Dedifferentiated amniotic fluid mesenchymal stem cell (primary cell): Measurements from ENCODE around the gene RAB11FIP5.
A peak's percentile ranks its signal among the peaks of the same experiment; 100 is the strongest.

Experiments used
- DNase-seq: peaks from one replicate; pipeline ENCODE4 v3.0.0-alpha.2; 2016; ENCODE audit errors: extremely low spot score

Gene RAB11FIP5

DNA sequence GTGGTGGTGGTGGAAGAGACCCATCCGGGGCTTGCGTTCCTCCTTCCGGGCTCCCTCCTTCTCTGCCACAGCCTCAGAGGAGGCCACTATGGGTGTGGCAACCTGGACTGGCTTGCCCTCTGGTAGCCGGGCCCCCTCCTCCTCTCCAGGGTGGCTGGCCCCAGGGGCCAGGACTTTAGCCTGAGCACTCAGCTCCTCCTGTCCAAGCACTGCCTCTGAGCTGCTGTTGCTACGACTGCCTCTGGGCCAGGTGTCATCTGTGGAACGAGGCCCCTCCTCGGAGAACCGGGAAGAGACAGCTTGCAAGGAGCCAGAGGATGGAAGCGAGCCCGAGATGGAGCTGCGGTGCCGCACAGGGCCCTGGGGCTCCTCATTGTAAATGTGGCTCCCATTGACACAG is 24.5 kb downstream of the RAB11FIP5 start:
- DNase-seq, result no peak

DNA sequence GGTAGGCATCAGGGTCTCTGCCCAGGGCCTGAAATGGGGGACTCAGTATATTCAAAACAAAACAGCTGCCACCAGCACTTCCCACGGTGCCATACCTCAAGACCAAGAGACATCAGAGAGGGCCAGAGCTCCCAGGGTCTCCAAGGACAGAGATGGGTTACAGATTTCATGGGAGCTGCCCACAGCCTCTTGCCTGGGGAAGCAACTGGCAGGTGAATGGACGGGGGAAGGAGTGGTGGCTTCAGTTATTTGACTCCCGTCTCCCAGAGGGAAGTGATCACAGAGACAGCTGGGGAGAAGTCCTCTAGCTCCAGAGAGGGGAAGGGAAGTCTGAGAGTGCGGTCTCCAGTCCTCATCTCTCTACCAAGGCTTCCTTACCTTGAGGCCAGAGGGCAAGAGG is 25.4 kb downstream of the RAB11FIP5 start:
- DNase-seq, result no peak

DNA sequence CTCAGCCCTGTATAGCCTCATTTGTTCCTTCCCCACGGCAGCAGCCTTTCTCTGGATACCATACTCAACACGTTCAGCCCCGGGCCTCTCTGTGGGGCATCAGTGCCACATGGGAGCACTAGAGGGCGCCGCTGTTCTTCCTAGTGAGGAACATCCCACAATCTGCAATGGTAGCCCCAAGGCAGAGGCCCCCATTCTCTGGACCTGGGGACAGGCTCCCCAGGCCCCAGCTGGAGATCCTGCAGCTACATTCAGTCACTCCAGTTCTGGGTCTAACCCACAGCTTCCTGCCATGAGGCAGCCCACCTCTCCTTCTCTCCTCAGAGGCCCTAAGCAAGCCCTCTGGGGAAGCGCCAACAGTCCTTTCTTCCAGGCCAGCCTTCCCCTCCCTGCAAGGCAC is 27.1 kb downstream of the RAB11FIP5 start:
- peak; percentile 82 for DNase-seq

DNA sequence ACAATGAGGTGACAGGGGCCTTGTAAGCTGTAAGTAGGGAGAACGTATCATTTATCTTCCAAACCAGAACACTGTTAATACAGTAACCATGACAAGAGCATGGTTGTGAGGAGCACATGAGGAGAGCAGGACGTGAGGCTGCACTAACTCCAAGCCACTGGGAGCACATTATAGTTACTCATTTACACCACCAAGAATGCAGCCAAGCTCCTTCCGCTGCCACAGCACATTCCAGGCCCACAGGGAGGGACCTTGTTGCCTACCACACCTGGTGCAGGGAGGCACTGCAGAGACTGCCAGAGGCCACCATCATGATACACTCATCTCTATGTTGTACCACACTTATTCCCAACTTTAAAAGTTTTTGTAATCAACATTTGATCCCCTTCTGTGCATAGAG is 27.8 kb downstream of the RAB11FIP5 start:
- no peak for DNase-seq

DNA sequence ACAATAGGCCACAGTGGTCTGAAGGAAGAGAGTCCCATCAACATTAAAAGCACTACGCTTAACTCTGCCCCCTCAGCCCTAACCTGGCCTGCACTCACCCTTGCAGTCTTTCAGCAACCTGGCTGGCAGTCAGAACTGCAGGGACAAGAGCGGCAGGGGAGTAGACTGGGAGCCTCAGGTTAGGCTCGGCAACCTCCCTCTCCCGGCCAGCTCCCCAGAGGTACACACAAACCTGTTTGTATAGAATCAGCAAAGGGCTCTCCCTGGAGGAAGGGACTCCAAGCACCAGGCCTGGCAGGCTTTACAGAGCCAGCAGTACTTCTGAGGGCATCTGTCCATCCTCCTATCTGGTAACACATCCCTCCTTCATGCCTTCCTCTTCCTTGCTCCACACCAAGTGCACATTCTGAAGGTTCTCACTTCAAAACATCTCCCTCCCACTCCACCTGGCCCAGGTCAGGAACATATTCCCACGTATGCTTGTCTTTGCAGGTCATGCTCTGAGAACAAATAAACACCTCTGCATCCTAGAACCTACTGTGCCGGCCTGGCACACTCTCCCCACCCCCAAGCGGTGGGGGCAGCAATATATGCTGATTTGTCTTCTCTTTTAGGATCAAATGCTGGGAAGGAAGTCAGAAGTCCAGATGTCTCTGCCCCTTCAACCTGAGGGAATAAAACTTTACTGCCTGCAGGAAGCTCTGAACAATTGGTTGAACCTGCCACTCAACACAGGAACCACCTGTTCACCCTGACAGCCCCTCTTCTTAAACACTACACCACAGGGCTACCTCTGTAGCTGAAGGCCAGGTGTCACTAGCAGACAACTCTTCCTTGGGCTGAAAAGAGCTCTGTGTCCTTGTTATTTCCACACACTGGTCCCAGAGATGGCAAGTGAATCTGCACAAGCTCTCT is 28.6 kb downstream of the RAB11FIP5 start:
- no peak for DNase-seq

DNA sequence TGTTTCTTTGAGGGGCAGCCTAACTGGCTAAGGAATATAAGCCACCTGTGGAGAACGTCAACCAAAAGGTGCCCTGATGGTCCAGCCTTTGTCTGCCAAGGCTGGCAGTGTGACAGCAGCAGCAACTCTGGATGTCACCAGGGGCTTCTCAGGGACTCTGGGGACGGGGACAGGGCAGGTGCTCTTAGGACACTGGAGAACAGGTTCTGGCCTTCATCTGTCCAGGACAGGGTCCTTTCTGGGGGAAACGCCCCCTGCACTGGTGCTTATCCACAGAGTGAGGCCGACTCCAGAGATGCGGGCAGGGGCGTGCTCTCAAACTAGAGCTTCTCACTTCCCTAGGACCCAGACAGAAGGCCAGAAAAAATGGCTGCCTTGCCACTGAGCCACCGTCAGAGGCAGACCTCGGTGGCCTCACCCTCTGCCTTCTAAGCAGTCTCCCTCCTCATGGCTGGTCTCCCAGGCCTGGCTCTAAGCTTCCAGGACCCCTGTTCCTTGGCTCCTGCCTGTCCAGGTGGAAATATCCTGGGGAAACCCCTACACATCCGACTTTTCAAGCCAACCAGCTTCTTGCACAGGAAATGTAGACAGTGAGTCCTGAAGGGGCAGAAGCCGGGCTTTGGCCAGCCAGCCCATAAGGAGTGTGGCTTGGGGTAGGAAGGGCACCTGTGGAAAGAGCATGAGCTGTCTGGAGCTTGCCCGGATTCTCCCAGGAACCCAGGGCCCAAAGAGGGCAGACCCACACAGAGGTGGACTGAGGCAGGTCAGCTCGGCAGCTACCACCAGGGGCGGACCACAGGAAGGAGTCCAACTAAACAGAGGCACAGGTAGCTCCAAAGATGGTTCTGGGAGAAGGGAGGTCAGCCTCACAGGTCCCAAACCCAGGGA is 30.0 kb downstream of the RAB11FIP5 start:
- DNase-seq, result no peak

DNA sequence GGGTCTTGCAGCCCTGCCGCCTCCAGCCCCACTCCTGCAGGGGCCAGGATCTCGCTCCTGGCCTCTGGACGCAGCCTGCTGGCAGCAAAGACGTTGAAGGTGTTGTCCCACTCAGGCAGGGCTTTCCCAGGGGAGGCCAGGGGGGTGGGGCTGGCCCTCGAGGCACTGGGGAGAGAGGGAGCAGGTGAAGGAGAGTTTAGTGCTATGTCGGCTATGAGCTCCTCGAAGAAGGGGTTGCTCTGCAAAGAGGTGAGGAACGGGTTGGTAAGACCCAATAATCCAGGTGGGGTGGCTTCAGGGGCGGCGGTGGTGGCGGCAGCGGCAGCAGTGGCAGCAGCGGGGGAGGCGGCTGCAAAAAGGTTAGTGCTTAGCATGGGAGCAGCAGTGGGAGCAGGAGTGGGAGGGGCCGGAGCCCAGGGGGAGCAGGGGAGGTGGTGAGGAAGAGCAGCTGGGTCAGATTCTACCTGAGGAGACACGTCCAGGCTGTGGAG is 31.5 kb downstream of the RAB11FIP5 start:
- no peak for DNase-seq

DNA sequence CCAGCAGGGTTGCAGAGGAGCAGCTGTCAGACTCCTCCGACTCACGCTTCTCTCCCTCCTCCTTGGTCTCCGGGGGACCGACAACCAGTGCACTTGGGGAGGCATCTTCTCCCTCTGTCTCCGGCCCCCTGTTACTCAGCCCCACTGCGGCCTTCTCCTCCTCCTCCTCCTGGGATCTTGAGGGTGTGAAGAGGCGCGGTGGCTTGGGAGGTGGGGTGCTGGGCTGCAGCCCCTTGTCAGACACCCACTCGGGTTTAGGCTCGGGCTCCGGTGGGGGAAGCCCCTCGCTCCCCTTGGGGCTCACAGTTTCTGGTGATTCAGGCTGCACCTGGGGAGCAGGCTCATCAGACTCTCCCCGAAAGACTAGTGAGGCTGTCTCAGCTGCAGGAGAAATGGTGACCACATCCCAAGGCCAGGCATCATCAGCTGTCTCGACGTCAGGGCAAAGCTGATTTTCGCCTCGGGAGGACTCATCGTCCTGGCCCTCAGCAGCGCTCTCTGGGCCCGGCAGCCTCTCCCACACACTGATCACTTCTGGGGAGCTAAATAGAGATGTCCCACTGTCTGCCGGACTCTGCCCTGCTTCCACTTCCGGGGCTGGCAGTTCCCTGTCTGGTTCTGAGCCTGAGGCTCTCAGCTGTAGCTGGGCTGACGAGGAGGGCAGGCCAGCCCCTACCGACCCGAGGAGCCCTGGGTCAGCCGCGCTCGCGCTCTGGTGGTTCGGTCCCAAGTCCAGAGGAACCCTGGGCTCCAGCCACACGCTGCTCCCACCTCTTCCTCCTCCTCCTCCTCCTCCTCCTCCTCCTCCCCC is 32.2 kb downstream of the RAB11FIP5 start:
- no peak for DNase-seq

DNA sequence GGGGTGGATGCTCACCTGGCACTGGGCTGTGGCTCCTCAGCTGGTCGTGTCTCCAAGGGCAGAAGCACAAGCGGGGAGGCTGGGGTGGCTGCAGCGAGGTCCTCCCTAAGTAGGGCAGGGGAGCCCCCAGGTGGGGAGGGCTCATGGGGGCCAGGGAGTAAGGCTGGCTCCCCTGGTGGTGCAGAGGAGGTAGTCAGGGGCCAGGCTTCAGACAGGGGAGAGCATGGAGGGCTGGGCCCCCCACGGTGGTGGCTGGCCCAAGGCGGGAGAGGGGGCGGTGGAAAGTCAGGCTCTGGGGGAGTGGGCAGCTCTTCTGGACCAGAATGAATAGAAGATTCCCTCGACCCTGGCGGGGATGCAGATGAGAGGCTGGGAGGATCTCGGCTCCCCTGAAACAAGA is 33.1 kb downstream of the RAB11FIP5 start:
- DNase-seq, result no peak

DNA sequence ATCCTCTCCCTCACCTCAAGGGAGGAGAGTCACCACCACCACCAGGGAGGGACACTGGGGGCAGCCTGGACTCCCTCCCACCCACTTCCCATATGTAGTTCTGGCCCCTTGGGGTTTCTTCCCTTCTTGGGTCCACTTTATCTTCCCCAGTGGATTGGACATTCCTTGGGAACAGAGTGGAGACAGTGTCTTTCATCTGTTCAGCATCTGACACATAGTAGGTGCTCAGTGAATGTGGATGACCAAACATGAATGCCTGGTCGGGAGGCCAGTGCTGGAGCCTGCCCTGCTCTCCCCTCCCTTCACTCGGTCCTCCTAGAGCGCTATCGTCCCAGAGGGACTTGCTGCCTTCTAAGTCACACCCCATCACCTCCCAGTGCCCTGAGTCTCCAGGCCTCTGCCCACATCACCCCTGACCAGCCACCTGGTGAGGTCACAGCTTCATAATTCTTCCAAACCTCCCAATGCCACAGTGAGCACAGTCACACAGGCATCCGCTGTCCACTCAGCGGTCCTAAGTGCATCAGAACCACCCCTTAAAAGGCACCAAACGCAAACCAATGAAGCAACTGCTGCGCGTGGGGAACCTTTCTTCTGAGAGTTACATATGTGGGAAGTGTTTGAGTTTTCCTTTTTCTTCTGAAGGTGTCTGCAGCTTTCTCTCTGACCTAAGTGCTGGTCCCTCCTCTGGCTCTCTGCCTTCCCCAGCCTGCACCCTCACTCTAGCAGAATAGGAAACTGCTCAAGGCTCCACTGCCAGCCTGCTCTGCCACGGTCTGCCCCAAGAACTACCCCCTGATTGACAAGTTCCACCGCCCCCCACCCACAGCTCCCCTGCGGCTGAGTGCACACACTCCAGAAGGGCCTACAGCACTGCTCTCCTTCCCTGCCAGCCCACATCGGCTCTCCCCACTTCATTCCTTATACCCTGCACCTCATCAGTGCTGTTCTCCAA is 34.0 kb downstream of the RAB11FIP5 start:
- DNase-seq, result no peak

DNA sequence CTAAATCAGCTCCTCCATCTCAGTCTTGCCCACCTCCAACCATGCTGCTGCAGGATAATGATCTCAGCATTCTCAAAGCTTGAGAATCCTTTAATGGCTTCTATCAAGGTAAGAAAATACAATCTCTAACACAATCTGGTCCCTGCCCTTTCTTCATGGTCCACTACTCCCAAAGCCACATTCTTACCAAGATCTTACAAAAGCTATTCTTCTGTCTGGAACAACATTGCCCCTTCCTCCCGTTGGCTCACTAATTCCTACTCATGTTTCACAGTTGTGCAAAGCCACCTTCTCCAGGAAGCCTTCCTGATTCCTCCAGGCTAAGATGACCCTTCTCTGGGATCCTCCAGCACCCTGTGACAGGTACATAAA is 35.3 kb downstream of the RAB11FIP5 start:
- DNase-seq, result no peak

DNA sequence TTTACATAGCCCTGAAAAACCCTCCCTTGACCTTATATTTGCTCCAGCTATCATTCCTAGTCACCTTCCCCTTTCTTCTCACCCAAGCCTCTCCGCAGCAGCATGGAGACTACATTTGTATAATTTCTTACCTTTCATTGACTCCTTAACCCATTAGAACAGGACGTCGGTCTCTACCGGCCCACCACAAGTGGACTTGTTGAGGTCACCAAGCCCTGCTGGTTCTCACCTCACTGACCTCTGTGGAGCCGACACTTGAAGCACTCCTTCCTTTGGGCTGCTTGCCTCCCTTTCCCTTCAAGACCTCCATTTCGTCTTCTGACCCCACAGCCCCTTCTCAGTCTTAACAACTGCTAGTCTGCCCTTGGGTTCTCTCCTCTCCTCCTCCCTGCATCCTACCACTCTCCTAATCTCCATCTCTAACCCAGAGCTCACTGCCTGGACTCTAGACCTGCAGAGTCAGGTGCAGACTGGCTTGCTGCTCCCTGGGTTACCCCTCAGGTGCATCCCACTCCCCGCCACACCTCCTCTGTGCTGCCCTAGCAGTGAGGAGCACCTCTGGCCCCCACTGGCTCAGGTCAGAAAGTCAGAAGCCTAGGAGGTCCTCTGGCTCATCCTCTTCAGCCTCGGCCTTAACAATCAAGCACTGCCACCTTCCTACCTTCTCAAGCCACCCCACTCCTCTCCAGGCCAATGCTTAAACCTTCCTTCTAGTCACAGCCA is 35.9 kb downstream of the RAB11FIP5 start:
- DNase-seq, result no peak

DNA sequence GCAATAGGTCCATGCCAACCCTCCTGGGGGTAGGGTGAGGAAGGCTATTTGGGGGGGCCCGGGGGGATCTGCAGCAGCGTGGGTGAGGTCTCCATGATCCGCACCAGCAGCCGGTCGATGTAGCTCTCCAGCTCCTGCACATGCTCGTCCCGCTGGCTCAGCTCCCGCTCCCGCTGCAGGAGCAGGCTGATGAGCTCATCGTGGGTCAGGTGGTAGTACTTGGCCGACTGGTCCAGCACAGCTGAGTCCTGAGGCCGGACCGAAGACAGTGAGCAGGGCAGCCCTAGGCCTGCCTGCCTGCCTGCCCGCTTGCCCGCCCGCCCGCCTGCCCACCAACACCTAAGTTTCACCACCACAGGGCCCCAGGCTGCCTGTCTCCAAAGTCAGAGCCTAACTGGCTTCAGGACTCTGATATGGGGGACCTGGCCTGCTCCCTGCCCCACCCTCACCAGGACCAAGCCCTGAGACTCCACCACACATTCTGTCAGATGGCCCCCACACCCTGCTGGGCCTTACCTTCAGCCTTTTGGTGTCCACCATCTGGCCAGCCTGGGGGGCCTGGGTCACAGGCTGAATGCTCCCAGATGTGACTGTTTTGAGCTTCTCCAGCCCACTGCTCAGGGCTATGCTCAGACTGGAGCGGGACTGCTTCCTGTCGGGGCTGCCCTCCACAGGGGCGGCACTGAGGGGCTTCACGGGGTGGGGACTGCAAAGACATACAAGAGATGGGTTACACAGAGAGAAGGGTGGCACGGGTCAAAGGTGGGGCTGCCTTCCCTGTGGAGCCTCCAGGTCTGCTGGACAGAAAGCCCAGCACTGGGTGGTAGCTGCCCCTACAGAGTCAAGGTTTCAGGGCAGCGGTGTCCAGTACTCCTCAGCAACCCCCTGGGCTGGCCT is 37.0 kb downstream of the RAB11FIP5 start:
- no peak for DNase-seq

DNA sequence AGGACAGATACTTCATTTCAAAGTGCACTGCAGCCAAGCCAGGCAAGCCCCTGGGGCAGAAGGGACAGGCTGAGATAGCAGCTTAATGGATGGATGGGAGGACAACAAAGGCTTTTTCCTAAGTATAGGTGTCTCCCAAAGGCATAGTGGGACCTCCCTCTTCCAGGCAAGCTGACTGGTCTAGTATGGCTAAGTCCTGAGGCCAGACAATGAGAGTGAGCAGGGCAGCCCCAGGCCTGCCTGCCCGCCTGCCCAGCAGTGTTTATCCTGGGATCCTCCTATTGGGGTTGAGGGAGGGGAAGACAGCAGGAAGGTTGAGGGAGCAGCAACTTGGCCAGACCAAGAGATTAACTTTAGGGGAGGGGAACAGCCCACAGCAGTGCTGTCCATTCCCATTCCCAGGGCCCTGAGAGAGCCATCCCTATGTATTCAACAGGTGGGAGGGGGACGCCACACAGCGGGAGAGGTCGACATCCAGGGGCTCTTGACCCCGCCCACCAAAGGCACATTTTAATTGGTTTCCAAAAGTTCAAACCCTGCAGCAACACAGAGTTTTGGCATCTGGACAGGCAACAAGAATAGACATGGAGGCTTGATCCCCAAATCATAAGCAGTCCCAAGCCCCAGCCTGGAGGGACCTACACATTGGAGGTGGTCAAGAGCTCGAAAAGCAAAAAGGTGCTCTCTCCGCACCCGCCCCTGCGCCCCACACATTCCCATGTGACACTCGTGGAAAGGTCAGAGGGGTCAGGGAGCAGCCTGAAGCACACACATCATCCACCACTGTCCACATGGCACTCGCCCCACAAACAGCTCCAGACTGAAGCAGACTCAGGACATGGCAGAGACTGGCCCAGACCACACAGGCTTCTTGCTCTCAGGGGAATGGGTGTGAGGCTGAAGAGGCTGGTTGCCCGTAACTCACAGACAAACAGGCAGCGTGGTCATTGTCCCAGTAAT is 38.4 kb downstream of the RAB11FIP5 start:
- no peak for DNase-seq

DNA sequence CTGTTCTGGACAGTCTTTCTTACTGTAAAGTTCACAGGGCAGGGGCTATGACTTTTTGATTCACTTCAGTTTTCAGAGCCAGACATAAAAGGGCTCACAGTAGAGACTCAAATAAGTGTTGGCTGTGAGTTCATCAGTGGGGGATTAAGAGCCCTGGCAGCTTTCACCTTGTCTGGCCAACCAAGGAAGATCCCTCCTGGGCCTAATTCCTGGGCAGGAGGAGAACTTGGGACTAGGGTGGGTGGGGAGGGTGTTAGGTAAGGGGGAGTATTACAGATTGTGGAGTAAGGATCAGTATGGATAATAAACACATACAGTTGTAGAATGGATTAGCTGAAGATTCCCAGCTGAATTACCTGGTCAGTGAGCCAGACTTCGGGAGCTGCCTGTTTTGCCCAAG is 40.3 kb downstream of the RAB11FIP5 start:
- no peak for DNase-seq

DNA sequence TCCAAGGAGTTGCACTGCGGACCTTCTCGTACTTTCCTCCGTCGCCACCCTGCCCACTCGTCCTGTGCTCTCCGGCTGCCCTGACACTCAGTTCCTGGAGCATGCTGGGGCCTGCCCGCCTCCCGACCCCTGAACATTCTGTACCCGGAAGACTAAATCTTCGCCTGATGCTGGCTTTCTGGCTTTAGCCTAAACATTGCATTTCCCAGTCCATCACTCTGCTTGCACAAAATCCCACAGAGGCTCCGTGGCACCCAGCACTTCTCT is 40.7 kb downstream of the RAB11FIP5 start:
- no peak for DNase-seq

DNA sequence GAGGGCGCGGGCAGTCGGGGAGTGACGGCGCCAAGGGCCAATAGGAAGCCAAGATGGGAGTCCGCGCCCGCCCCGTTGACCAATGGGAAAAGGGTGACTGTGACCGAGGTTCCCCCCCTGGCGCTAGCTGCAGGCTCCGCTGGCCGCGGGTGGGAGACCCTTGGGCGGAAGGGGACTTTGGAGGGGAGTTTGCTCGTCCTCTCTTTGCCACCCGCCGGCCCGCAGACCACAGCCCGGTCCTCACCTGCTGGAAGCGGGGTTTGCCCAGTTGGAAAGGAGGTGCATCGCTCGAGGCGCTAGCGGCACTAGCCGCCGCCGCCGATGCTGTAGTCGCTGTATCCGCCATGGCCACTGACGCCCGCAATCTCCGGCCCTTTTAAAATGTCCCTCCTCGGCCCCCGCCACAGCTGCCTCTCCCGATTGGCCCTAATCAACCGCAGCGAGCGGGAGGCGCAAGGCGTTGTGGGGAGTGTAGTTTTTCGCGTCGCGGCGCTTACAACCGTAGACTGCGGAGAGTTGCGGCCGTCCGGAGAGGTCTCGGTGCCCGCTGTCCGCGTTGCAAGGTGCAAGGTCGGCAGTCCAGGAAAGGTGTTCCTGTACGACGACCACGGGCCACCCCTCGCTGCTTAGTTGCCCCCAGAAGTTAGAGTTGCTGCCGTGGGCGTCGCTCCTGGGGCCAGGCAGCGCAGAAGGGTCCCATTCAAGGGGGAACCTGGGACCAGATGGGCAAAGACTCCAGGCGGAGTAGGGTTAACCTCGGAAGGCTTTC is 41.2 kb downstream of the RAB11FIP5 start, which contains the start of gene SFXN5:
Gene SFXN5 (minus strand): TSS at position 353 of the 769 bp plus-strand sequence. CDS start 7 bp downstream, at position 346.
- DNase-seq, result peak; percentile 94
